ENCODE results near the gene CX3CL1.

DNA sequence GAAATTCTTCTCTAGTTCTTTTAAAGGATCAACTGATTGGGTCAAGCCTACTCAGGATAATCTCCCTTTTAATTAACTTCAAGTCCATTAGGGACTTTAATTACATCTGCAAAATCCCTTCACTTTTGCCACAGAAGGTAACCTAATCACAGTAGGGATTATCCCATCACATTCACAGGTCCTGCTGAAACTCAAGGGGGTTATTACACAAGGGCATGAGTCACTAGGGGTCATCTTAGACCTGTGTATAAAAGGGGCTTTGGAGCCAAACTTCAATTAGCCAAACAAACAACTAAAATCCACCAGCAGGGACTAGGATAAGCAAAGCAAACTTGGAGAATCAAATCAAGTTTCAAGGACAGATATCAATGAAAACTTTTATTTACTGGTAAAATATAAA, 55.5 kb downstream of the CX3CL1 start:
- TF ChIP-seq, protein P1, sequence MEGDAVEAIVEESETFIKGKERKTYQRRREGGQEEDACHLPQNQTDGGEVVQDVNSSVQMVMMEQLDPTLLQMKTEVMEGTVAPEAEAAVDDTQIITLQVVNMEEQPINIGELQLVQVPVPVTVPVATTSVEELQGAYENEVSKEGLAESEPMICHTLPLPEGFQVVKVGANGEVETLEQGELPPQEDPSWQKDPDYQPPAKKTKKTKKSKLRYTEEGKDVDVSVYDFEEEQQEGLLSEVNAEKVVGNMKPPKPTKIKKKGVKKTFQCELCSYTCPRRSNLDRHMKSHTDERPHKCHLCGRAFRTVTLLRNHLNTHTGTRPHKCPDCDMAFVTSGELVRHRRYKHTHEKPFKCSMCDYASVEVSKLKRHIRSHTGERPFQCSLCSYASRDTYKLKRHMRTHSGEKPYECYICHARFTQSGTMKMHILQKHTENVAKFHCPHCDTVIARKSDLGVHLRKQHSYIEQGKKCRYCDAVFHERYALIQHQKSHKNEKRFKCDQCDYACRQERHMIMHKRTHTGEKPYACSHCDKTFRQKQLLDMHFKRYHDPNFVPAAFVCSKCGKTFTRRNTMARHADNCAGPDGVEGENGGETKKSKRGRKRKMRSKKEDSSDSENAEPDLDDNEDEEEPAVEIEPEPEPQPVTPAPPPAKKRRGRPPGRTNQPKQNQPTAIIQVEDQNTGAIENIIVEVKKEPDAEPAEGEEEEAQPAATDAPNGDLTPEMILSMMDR (IDR thresholded peaks at IDR 0.05), result no peak
- no peak for TF ChIP-seq EZH2 (IDR thresholded peaks at IDR 0.05; ENCODE audit: borderline replicate concordance, insufficient read depth, low read depth, low read length, poor library complexity, severe bottlenecking)

Data from B cell (primary cell).